Nephron (organoid): ENCODE data around the gene VEGFC.

Experiments
- H3K27ac Mint-ChIP-seq, 3 experiments: 2 replicates each; pipeline ENCODE4 v1.8.0; 2020; ENCODE audit warnings: mixed read lengths in 3 of 3, mild to moderate bottlenecking in 2 of 3, moderate library complexity in 1 of 3
- H3K27me3 Mint-ChIP-seq: 2 replicates; pipeline ENCODE4 v1.8.0; 2021; ENCODE audit warnings: low read depth, mild to moderate bottlenecking, moderate library complexity, mixed read lengths
- H3K36me3 Mint-ChIP-seq: 2 replicates; pipeline ENCODE4 v1.8.0; 2020; ENCODE audit warnings: low read depth, mixed read lengths
- H3K4me1 Mint-ChIP-seq: 2 replicates; pipeline ENCODE4 v1.8.0; 2020; ENCODE audit warnings: mixed read lengths
- H3K4me3 Mint-ChIP-seq, 3 experiments: 2 replicates each; pipeline ENCODE4 v1.8.0; 2020; ENCODE audit warnings: mild to moderate bottlenecking in 3 of 3, mixed read lengths in 3 of 3, moderate library complexity in 2 of 3
- H3K9me3 Mint-ChIP-seq: 2 replicates; pipeline ENCODE4 v1.8.0; 2020; ENCODE audit warnings: mixed read lengths
- TF ChIP-seq, protein P1 (sequence below), 3 experiments: fragments of 200-600 bp; sonication (generic); IDR thresholded peaks; one replicate each; pipeline ENCODE4 v1.5.0; 2021; ENCODE audit warnings: antibody characterized with exemption in 3 of 3; ENCODE audit not compliant: unreplicated experiment in 3 of 3

Gene VEGFC, protein sequence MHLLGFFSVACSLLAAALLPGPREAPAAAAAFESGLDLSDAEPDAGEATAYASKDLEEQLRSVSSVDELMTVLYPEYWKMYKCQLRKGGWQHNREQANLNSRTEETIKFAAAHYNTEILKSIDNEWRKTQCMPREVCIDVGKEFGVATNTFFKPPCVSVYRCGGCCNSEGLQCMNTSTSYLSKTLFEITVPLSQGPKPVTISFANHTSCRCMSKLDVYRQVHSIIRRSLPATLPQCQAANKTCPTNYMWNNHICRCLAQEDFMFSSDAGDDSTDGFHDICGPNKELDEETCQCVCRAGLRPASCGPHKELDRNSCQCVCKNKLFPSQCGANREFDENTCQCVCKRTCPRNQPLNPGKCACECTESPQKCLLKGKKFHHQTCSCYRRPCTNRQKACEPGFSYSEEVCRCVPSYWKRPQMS

DNA sequence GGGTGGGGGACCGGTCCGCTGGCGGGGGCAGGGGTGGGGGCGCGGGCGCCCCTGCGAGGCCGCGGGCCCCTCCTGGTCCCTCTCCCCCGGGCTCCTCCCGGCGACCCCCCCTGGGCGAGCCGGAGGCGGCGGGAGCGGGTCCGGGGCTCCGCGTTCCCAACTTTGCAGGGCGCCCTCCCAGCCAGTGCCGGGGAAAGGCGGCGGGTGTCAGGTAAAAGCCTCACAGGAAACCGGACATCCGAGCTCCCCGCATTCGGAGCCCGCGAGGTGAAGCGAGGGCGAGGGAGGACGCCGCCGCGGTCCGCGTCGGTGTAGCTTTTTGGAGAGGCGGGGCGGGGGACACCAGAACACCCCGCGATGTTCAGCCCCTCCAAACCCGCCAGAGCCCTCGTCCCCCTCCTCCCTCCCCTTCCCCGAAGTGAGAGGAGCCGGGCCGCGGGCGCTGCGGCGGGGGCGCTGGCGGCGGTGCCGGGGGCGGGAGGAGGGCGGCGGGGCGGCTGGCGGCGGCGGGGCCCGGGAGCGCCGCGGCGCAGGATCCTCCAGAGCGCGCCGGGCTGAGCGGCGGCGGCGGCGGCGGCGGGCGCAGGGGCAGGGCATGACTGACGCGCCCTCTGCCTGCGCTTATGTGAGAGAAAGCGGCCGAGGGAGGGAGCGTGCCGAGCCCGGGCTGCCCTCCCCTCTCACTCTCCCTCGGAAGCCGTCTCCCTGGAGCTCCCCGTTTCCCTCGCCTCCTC is at the start of gene VEGFC:
Gene VEGFC (minus strand): TSS at position 597 of the 734 bp plus-strand sequence. CDS start 611 bp downstream, outside the sequence.
- Mint-ChIP-seq H3K9me3 (no peaks in the 10 kb centered on the region), H3K27me3 (peaks cover 48% of the 10 kb centered on the region), H3K4me1 (peaks cover 7% of the 10 kb centered on the region), H3K36me3 (no peaks in the 10 kb centered on the region), H3K4me3 (peak within 1 kb of the TSS; percentile 84 to 94 (median 88)), H3K27ac (peak within 1 kb of the TSS in 2 of 3 experiments; percentile 34 to 54)
- TF ChIP-seq, protein P1, sequence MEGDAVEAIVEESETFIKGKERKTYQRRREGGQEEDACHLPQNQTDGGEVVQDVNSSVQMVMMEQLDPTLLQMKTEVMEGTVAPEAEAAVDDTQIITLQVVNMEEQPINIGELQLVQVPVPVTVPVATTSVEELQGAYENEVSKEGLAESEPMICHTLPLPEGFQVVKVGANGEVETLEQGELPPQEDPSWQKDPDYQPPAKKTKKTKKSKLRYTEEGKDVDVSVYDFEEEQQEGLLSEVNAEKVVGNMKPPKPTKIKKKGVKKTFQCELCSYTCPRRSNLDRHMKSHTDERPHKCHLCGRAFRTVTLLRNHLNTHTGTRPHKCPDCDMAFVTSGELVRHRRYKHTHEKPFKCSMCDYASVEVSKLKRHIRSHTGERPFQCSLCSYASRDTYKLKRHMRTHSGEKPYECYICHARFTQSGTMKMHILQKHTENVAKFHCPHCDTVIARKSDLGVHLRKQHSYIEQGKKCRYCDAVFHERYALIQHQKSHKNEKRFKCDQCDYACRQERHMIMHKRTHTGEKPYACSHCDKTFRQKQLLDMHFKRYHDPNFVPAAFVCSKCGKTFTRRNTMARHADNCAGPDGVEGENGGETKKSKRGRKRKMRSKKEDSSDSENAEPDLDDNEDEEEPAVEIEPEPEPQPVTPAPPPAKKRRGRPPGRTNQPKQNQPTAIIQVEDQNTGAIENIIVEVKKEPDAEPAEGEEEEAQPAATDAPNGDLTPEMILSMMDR (IDR thresholded peaks at IDR 0.05; ENCODE audit: unreplicated experiment in 3 of 3) = no peak

DNA sequence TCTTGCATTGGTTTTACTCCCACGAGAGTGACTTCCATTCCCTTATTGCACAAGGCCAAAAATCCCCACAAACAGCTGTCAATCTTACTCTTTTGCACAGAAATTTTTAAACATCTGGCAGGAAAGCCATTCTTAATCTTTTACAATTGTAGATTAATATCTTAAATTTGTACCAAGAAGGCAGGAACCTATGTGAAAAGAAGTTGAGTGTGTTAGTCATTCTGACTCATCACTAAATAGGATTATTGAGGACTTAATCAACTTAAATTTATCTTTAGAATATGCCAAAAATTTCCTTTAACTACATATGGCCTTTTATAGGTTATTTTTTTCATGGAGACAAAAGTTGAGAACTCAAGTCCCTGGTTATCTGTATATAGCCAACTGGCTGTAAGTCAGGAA is 49.0 kb upstream of the VEGFC start:
- TF ChIP-seq, protein P1 (IDR thresholded peaks at IDR 0.05; ENCODE audit: unreplicated experiment in 3 of 3) = no peak
- H3K4me3 Mint-ChIP-seq = no peak overlapping the region
- H3K9me3 Mint-ChIP-seq = peaks cover 13% of the 10 kb centered on the region
- peak overlapping the region in 1 of 3 experiments; percentile 43 for H3K27ac Mint-ChIP-seq
- H3K4me1 Mint-ChIP-seq = peaks cover 8% of the 10 kb centered on the region
- H3K36me3 Mint-ChIP-seq = no peaks in the 10 kb centered on the region
- H3K27me3 Mint-ChIP-seq = no peaks in the 10 kb centered on the region

DNA sequence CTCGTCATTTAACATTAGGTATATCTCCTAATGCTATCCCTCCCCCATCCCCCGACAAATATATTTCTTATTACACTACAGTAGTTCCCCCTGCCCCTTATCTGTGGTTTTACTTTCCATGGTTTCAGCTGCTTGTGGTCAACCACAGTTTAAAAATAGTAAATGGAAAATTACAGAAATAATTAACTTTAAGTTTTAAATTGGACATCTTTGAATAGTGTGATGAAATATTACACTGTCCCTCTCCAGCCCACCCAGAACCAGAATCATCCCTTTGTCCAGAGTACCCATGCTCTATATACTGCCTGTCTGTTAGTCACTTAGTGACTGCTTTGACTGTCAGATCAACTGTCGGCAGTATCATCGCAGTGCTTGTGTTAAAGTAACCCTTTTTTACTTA is 47.4 kb upstream of the VEGFC start:
- peaks cover 8% of the 10 kb centered on the region for H3K4me1 Mint-ChIP-seq
- H3K9me3 Mint-ChIP-seq = peaks cover 5% of the 10 kb centered on the region
- no peak overlapping the region for H3K27ac Mint-ChIP-seq
- TF ChIP-seq, protein P1 (IDR thresholded peaks at IDR 0.05; ENCODE audit: unreplicated experiment in 3 of 3) = no peak
- H3K4me3 Mint-ChIP-seq = no peak overlapping the region
- H3K36me3 Mint-ChIP-seq = no peaks in the 10 kb centered on the region
- H3K27me3 Mint-ChIP-seq = no peaks in the 10 kb centered on the region

DNA sequence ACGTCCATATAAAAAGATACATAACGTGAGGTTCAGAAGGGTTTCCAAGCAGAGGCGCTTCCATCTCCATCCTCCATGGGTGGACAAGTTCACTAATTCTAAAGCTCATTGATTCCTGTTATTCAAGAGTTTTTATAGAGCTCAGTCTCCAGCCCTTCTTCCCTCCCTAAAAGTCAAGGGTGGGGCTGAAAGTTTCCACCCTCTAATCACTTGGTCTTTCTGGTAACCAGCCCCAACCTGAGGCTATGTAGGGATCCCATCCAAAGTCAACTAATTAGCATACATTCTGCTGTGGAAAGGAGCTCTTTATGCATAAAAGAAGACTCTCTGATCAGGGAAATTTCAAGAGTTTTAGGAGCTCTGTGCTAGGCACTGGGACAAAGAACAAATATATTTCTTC is 46.9 kb upstream of the VEGFC start:
- no peaks in the 10 kb centered on the region for H3K27me3 Mint-ChIP-seq
- no peak overlapping the region for H3K4me3 Mint-ChIP-seq
- TF ChIP-seq, protein P1 (IDR thresholded peaks at IDR 0.05; ENCODE audit: unreplicated experiment in 3 of 3) = no peak
- peaks cover 8% of the 10 kb centered on the region for H3K4me1 Mint-ChIP-seq
- H3K27ac Mint-ChIP-seq = no peak overlapping the region
- H3K36me3 Mint-ChIP-seq = no peaks in the 10 kb centered on the region
- peaks cover 5% of the 10 kb centered on the region for H3K9me3 Mint-ChIP-seq

DNA sequence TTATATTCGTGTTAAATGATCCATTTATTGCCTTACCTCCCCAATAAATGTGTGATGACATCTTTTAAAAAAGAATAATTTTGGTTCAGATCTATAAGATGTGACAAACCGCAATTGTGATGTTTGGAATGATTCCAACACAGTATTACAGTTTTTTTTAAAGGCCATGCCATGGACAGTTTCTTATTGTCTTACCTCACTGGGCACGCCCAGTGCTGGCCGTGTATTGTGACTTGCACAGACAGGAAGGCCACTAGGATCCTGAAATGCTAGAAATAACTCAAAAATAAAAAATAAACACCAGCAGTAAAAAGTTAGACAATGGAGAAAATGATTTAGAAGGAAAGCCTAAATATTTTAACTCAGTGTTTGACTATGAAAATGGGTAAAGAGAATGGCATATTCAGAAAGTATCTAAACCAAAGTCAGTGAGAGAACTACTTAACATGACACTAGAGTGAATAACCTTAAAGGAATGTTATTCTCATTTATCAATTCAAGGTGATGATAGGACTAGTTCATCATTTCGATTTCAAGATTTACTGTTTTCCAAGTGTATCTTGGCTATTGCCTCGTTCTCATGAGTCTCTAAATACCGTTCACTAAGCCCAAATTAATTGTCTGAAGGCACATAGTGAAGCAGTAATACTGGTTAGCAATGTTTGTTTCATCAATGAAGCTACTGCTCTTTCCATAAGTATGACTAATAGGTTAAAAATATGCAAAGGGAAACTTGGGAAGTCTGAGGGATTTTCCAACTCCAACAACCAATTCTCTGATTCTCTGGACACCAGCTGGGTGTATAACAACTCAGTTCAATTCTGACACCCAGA is 46.1 kb upstream of the VEGFC start:
- Mint-ChIP-seq H3K4me3 (no peak overlapping the region), H3K4me1 (peaks cover 8% of the 10 kb centered on the region), H3K27me3 (no peaks in the 10 kb centered on the region), H3K9me3 (no peaks in the 10 kb centered on the region), H3K36me3 (no peaks in the 10 kb centered on the region), H3K27ac (no peak overlapping the region)
- TF ChIP-seq, protein P1 (IDR thresholded peaks at IDR 0.05; ENCODE audit: unreplicated experiment in 3 of 3) = no peak
